NB4 (cell line): Measurements from ENCODE around the gene BMF.

ENCODE experiments used
- DNase-seq: peaks from one replicate; pipeline ENCODE4 v3.0.0; 2010; ENCODE audit warnings: low read depth
- H3K4me3 ChIP-seq: one replicate; pipeline ENCODE4 v1.5.1; 2011; ENCODE audit warnings: mild to moderate bottlenecking, low read depth, low read length, moderate library complexity
- CTCF ChIP-seq: IDR thresholded peaks from one replicate; pipeline ENCODE4 v1.5.1; 2012; ENCODE audit warnings: low read depth, low read length
- MAX ChIP-seq: IDR thresholded peaks from 2 replicates; pipeline ENCODE4 v1.6.1; 2011; ENCODE audit warnings: low read depth, low read length
- MYC ChIP-seq: IDR thresholded peaks from 2 replicates; pipeline ENCODE4 v1.6.1; 2011; ENCODE audit warnings: low read depth, low read length
- POLR2A ChIP-seq: IDR thresholded peaks from 2 replicates; pipeline ENCODE4 v1.6.1; 2011; ENCODE audit warnings: mild to moderate bottlenecking; ENCODE audit not compliant: insufficient read length; ENCODE audit errors: extremely low read depth

The BMF gene

GRCh38 chr15:40069178-40070165 lies 39.2 kb downstream of the BMF start:
- TF ChIP-seq MAX (peak; percentile 49), MYC (peak; percentile 39; the same call in 1 of the 2 replicates), POLR2A (peak; percentile 67), CTCF (no peak)
- H3K4me3 ChIP-seq = peak overlapping the region; percentile 32
- DNase-seq = peak; percentile 93

DNA sequence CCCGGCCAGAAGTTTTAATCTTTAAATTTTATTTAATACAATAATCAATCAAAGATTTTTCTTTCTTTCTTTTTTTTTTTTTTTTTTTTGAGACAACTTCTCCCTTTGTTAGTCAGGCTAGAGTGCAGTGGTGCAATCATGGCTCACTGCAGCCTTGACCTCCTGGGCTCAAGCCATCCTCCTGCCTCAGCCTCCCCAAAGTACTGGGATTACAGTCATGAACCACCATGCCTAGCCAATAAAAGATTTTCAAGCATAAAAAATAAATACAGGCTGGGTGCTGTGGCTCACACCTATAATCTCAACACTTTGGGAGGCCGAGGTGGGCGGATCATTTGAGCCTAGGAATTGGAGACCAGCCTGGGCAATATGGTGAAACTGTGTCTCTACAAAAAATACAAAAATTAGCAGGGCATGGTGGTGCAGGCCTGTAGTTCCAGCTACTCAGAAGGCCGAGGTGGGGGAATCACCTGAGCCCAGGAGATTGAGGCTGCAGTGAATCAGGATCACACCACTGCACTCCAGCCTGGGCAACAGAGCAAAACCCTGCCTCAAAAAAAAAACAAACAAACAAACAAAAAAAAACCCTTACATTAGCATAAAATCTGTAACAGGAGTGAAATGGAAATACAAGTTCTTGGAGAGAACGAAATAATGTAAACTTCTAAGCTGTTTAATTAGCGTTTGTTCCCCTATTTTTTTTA lies 40.6 kb downstream of the BMF start:
- H3K4me3 ChIP-seq = no peak overlapping the region
- DNase-seq = no peak
- TF ChIP-seq CTCF = no peak
- no peak for TF ChIP-seq MAX
- TF ChIP-seq MYC = no peak
- TF ChIP-seq POLR2A = no peak

- TF ChIP-seq MAX = no peak
- TF ChIP-seq POLR2A = no peak
- TF ChIP-seq MYC = no peak
- TF ChIP-seq CTCF = no peak
- no peak overlapping the region for H3K4me3 ChIP-seq
- no peak for DNase-seq
Observed at GRCh38 chr15:40066589-40066988, 42.1 kb downstream of the BMF start.

DNA sequence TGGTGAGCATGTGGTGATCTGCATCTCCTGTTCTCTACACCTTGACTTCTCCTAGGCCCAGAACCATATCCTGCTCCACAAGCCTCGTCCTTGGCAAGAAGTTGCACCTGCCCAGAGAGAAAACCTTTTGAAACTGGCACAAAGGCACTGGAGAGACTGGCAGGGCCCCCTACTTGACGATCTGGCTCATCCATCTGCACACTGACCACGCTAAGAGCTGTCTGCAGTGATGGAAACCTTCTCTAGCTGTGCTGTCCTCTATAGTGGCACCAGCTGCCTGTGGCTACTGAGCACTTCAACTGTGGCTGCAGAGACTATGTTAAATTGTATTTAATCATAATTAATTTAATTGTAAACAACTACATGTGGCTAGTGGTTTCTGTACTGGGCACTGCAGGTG lies 43.5 kb downstream of the BMF start:
- DNase-seq = no peak
- no peak for TF ChIP-seq MAX
- TF ChIP-seq CTCF = no peak
- no peak for TF ChIP-seq MYC
- no peak for TF ChIP-seq POLR2A
- H3K4me3 ChIP-seq = no peak overlapping the region

- DNase-seq = no peak
- TF ChIP-seq MYC = no peak
- no peak for TF ChIP-seq POLR2A
- no peak for TF ChIP-seq MAX
- TF ChIP-seq CTCF = no peak
- H3K4me3 ChIP-seq = no peak overlapping the region
Observed at GRCh38 chr15:40064231-40064894, 44.3 kb downstream of the BMF start.
